Measurements from ENCODE around the gene SIRPG. TPM values are rescaled to one million over a fixed set of nuclear protein-coding genes. Genes with fewer than 3 reads are reported as not detected.
"Not testable (repeated sequence)": the region's sequence is repeated elsewhere in the genome, so short reads cannot be mapped to it uniquely, and the experiment has no call there.

The SIRPG gene
- total RNA-seq, 1 donor from 2014 or later, result not detected

- not testable (repeated sequence) for FAIRE-seq; DNase-seq (ENCODE audit: low spot score in 2 of 2)
Measured at GRCh38 chr20:1610404-1610803, 47.2 kb downstream of the SIRPG start.

GRCh38 chr20:1608678-1609347 lies 48.8 kb downstream of the SIRPG start:
- not testable (repeated sequence) for DNase-seq (ENCODE audit: low spot score in 2 of 2); FAIRE-seq

- FAIRE-seq (no peak), DNase-seq (ENCODE audit: low spot score in 2 of 2) (no peak)
Measured at GRCh38 chr20:1600736-1601135, 56.8 kb downstream of the SIRPG start.

GRCh38 chr20:1595333-1595732 lies 62.2 kb downstream of the SIRPG start:
- FAIRE-seq, result no peak
- DNase-seq (ENCODE audit: low spot score in 2 of 2), result no peak

GRCh38 chr20:1588533-1589460 lies 68.8 kb downstream of the SIRPG start:
- FAIRE-seq (no peak), DNase-seq (ENCODE audit: low spot score in 2 of 2) (no peak)

DNA sequence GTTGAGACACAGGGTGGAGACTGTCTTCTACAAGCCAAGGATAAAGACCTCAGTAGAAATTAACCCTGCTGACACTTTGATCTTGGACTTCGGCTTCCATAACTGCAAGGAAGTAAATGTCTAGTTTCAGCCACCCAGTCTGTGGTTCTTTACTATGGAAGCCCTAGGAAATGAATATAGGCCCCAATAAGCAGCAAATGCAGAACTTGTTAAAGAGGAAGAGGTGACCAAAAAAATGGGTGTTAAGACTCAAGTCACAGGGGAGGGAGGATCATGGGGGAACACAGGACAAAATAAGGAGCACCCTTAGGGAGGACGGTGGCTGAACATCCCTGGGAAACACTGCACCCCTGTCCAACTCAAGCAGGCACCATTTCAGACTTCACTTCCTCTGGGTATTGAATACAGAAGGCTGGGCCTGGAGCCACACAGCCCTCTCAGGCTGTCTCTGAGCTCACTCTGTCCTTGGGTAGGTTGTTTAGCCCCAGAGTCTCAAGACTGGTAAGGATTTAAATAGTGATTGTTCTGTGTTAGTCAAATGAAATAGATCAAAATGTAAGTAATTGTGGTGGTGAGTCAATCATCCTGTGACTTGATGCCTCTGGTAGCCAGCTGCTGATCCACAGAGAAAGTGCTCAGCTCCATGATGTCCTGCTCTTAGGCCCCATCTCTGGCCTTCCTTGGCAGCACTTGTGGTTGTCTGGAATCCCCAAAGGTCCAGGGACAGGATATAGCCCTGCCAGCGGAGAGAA lies 69.6 kb downstream of the SIRPG start:
- FAIRE-seq (no peak), DNase-seq (ENCODE audit: low spot score in 2 of 2) (no peak)

- no peak for FAIRE-seq
Measured at GRCh38 chr20:1579488-1579887, 78.1 kb downstream of the SIRPG start.

More at GRCh38 chr20:1579488-1579887, 78.1 kb downstream of the SIRPG start:
- no peak for DNase-seq (ENCODE audit: low spot score in 2 of 2)

Small RNA genes lying within 50 kb of the gene (small RNA-seq; reads per million reads assigned to genes)
- gene AL109809.3, result not detected
- not detected for gene RN7SL561P

Other genes with a start within 250 kb of the SIRPG start
- 29.3 TPM for gene NSFL1C, start 190.9 kb downstream of the SIRPG start, total RNA-seq
- 0.82 TPM for gene SIRPB2, start 166.4 kb downstream of the SIRPG start, total RNA-seq
- not detected for gene SIRPD, start 100.1 kb downstream of the SIRPG start, total RNA-seq
- gene SIRPB1, start 37.8 kb downstream of the SIRPG start, total RNA-seq, result 0.41 TPM
- gene SIRPA, start 237.6 kb upstream of the SIRPG start, total RNA-seq, result 6.1 TPM